Measurements from ENCODE around the gene GPD1.

DNA sequence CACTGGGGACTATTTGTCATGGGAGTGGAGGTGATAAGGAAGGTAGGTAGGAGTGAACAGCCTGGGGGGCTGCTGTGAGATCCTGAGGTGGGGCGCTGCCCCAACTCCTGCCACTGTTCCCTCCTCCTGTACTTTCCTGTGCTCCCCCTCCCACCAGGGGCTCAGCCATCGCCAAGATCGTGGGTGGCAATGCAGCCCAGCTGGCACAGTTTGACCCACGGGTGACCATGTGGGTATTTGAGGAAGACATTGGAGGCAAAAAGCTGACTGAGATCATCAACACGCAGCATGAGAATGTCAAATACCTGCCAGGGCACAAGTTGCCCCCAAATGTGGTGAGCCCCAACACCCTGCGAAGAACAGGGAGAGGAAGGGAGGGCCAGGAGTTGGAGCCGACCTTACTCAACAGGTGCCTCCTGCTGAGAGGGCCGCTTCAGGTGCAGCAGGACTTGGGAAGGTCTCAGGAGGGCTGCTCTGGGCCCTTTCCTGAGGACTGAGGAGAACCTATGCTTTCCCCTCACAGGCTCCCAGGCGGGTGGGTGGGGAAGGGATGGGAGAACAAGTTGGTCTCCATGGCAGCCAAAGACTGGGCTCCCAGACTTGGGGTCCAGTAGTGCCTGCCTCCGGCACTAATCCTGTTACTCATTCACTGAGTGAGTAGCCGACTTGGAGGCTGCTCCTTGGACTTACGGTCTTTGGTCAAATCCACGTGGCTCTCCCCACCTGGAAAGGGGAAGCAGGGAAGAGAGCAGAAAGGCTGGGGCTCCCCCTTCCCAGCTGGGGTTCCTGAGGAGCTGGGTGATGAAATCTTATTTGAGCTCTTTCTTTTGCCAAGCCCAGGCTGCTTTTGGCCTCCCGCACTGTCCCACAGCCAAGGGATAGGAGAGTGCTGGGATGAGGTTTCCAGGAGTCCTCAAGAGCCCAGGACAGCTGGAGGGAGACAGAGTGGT, 884 bp downstream of the GPD1 start:
- TF ChIP-seq, protein P1, sequence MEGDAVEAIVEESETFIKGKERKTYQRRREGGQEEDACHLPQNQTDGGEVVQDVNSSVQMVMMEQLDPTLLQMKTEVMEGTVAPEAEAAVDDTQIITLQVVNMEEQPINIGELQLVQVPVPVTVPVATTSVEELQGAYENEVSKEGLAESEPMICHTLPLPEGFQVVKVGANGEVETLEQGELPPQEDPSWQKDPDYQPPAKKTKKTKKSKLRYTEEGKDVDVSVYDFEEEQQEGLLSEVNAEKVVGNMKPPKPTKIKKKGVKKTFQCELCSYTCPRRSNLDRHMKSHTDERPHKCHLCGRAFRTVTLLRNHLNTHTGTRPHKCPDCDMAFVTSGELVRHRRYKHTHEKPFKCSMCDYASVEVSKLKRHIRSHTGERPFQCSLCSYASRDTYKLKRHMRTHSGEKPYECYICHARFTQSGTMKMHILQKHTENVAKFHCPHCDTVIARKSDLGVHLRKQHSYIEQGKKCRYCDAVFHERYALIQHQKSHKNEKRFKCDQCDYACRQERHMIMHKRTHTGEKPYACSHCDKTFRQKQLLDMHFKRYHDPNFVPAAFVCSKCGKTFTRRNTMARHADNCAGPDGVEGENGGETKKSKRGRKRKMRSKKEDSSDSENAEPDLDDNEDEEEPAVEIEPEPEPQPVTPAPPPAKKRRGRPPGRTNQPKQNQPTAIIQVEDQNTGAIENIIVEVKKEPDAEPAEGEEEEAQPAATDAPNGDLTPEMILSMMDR (IDR thresholded peaks at IDR 0.05; ENCODE audit: low read length) = no peak
- TF ChIP-seq EZH2 (IDR thresholded peaks at IDR 0.05; ENCODE audit: borderline replicate concordance, low read length) = no peak
